EL (cell line): Measurements from ENCODE around the gene ALPK1.

Experiments used
- DNase-seq: peaks from one replicate; pipeline ENCODE4 v3.0.0-alpha.2; 2016

Gene ALPK1

GRCh38 chr4:112329672-112330375 lies 32.7 kb downstream of the ALPK1 start:
- no peak for DNase-seq

DNA sequence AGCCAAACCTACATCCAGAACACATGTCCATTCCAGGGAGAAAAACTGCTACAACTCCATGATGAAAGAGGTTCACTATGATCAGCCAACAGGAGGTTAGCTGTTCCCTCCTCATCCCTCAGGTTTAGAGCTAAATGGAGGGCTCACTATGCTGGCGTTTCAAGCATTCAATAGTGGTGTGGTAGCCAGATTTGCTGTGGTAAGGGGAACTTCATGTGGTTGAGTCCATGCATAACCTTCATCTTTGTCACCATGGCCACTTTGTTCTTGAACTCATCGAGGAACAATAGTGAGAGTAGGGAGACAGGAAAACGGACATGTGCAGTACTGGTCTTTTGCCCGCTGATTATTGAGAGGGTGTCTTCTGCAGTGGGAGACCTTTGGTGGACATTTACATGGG lies 33.8 kb downstream of the ALPK1 start:
- no peak for DNase-seq

GRCh38 chr4:112332398-112332797 lies 35.2 kb downstream of the ALPK1 start:
- DNase-seq: no peak

GRCh38 chr4:112340023-112340422 lies 42.9 kb downstream of the ALPK1 start:
- no peak for DNase-seq

GRCh38 chr4:112341033-112341432 lies 43.9 kb downstream of the ALPK1 start:
- DNase-seq: no peak

- no peak for DNase-seq
These were observed 46.3 kb downstream of the ALPK1 start for GRCh38 chr4:112343330-112344080.

- DNase-seq: peak; percentile 88
These were observed 51.5 kb downstream of the ALPK1 start for GRCh38 chr4:112348488-112349158.

DNA sequence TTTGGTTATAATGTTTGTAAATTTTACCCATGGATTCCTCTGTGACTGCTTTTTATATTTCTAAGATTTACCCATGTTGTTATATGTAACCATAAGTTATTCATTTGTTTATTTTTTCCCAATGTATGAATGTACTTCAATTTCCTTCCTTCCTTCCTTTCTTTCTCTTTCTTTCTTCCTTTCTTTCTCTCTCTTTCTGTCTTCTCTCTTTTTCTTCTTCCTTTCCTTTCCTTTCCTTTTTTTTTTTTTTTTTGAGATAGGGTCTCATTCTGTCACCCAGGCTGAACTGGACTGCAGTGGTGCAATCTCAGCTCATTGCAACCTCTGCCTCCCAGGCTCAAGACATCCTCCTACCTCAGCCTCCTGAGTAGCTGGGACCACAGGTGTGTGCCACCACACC lies 55.6 kb downstream of the ALPK1 start:
- no peak for DNase-seq

DNA sequence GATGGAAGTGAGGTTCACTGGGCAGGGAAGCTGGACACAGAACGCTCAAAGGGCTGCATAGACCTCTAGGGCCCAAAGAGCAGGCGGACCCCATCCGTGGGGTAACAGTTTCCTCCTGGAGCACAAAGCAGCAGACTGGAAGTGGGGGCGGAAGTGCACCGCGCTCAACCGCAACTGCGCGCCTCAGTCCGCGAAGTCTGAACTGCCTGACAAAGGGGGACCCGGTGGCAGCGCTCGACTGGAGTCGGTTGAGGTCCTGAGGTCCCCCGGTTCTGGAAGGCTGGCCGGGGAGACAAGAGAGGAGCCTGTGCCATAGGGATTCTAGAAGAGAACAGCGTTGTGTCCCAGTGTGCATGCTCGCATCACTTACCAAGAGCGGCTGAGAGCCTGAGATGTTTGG lies 58.5 kb downstream of the ALPK1 start:
- DNase-seq: no peak

DNA sequence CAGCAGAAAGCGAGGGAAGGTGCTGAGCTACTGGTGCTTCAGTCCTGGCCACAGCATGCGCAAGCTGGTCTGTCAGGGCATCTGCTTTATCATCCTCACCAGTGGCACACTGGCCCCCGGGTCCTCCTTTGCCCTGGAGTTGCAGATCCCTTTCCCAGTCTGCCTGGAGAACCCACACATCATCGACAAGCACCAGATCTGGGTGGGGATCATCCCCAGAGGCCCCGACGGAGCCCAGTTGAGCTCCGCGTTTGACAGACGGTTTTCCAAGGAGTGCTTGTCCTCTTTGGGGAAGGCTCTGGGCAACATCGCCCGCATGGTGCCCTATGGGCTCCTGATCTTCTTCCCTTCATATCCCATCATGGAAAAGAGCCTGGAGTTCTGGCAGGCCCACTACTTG lies 60.3 kb downstream of the ALPK1 start:
- DNase-seq: no peak

- no peak for DNase-seq
These were observed 60.7 kb downstream of the ALPK1 start for GRCh38 chr4:112357897-112358296.

DNA sequence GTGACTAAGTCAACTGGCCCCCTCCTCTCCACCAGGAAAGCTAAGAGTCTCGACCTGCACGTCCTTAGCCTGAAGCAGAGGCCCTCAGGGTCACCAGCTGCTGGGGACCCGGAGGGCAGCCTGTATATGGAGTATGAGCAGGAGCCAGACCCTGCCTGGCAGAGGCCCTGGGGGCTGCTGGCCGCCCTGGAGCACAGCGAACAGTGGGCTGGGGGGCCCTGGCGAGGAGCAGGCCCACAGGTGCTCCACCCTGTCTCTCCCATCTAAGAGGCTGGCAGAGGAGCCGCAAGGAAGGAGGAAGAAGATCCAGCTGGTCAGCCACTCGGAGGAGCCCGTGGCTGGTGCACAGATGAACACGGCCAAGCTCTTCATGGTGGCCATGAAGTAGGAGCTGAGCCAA lies 61.2 kb downstream of the ALPK1 start:
- no peak for DNase-seq

GRCh38 chr4:112358952-112359749 lies 62.0 kb downstream of the ALPK1 start:
- no peak for DNase-seq

DNA sequence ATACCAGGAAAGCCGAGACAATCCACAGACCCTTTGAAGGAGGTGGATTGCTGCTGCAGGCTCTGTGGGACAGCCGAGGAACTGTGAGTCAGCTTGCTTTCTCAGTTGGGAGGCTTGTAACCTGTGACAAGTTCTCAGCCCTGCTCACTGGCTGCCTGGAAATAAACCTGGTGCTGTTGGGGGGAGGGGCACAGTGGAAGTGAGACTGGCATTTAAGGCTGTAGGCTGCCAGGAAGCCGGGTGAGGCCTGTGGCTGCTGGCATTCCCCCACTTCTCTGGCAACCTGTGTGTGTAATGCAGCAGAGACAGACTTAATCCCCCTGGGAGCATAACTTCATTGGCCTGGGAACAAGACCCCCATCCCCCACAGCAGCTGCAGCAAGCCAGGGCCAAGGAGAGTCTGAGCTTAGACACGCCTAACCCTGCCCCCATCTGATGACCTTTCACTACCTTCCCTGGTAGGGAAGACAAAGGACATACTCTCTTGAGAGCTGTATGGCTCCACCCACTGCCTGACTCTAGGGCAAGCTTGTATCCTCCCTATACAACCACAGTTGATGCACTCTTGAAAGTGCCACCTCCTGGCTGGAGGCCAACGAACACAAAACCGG lies 64.1 kb downstream of the ALPK1 start:
- DNase-seq: peak; percentile 13

- DNase-seq: no peak
These were observed 73.3 kb downstream of the ALPK1 start for GRCh38 chr4:112370466-112370865.

- DNase-seq: no peak
These were observed 74.2 kb downstream of the ALPK1 start for GRCh38 chr4:112371361-112371760.

- no peak for DNase-seq
These were observed 77.7 kb downstream of the ALPK1 start for GRCh38 chr4:112374850-112375249.

DNA sequence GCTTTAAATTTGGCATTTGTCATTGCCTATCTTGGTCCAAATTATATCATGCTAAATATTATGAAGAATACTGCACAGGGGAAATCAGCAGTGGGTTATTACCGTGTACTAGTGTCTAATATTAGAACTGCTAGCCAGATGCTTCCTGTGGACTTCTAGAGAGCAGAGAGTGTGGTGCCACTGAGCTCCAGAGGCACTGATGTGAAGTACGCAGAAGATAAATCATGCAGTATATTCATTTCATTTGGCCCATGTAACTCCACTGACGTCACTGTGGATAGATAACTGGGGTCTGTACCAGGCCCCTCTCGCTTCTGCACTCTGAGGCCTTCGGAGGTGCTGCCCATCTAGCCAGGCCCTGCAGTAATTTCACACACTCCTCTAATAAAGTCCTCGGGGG lies 80.0 kb downstream of the ALPK1 start:
- DNase-seq: no peak

DNA sequence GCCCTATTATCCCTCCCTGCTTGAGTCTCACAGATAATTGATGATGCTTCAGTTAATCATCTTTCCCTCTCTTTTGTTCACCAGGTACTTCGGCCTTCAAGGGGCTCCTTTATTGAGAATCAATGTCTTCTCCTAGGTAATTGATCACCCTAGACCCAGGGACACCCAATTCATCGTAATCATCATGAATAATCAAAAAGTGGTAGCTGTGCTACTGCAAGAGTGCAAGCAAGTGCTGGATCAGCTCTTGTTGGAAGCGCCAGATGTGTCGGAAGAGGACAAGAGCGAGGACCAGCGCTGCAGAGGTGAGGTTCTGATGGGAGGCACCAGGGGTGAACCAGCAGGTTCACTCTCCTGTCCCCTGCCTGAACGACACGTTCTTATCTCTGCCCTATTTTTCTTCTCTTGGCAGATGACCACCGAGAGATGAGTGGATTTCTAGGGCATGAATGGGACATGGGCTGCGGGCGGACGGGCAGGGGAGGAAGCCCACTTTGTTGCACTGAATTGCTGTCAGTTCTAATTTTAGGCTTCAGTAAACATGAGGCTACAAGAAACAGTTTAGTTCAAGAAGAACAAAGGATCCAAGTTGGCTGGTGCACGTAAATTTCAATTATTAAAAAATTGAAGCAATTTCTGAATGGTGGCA lies 80.5 kb downstream of the ALPK1 start:
- DNase-seq: no peak

GRCh38 chr4:112378243-112378620 lies 81.1 kb downstream of the ALPK1 start:
- DNase-seq: no peak

DNA sequence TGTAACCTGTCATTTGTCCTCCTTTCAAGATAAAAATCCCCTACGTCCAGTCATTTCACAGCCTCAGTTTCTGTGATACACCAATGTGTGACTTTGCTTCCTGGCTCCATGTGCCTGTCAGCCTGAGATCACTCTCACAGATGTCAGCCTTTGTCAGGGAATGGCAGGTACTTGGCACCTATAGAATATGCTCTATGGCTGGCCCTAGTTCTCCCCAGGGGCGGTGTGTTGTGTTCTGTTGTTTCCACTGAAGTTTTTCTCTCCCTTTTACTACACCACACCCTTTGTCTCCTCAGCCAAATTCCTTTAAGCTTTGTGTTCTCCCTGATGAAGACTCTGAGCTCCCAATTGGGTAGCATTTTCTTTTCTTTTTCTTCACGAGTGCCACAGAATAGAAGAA lies 81.7 kb downstream of the ALPK1 start:
- DNase-seq: no peak

DNA sequence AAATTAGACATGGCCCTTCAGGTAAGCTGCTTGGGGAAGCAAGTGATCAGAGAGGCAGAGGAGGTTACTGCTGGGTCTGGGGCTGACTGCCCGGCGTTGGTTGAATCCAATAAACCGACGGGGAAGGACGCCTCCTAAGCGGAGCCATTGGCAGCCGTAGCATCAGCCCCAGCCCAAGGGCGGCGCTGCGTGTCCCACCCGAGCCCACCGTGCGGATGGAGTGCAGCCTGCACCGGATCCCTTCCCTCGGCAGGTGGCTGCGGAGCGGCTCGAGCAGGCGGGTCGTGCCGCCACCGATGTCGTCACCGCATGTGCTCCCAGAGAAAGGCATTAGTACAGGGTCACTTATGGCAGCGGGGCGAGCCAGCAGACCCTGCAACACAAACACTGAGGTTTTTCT lies 82.1 kb downstream of the ALPK1 start:
- DNase-seq: no peak
